Activated naive CD8-positive, alpha-beta T cell treated with anti-CD3 and anti-CD28 coated beads for 36 hours (primary cell): ENCODE data around the gene MOCOS. TPM values are rescaled to one million over a fixed set of nuclear protein-coding genes. Genes with fewer than 3 reads are reported as not detected.
"Not testable (repeated sequence)": the region's sequence is repeated elsewhere in the genome, so short reads cannot be mapped to it uniquely, and the experiment has no call there.

Experiments
- DNase-seq: peaks from one replicate; pipeline ENCODE4 v3.0.0; 2021
- H3K27ac Mint-ChIP-seq: one replicate; pipeline ENCODE4 v1.8.0; 2022; ENCODE audit warnings: mild to moderate bottlenecking, moderate library complexity, mixed read lengths
- H3K27me3 Mint-ChIP-seq: one replicate; pipeline ENCODE4 v1.8.0; 2022; ENCODE audit warnings: mild to moderate bottlenecking, mixed read lengths
- H3K36me3 Mint-ChIP-seq: one replicate; pipeline ENCODE4 v1.8.0; 2021; ENCODE audit warnings: mild to moderate bottlenecking, mixed read lengths
- H3K4me1 Mint-ChIP-seq: one replicate; pipeline ENCODE4 v1.8.0; 2021; ENCODE audit warnings: mixed read lengths
- H3K4me3 Mint-ChIP-seq: one replicate; pipeline ENCODE4 v1.8.0; 2022; ENCODE audit warnings: mild to moderate bottlenecking, moderate library complexity, mixed read lengths
- H3K9me3 Mint-ChIP-seq: one replicate; pipeline ENCODE4 v1.8.0; 2022; ENCODE audit warnings: mixed read lengths
- total RNA-seq, 2 experiments: library from RNA; stranded (reverse); gene quantifications; one replicate each; pipeline ENCODE4 v1.2.3, GENCODE V29; 2021

The MOCOS gene
- total RNA-seq, 2 experiments from 2014 or later, result 0.14 to 0.16 TPM

DNA sequence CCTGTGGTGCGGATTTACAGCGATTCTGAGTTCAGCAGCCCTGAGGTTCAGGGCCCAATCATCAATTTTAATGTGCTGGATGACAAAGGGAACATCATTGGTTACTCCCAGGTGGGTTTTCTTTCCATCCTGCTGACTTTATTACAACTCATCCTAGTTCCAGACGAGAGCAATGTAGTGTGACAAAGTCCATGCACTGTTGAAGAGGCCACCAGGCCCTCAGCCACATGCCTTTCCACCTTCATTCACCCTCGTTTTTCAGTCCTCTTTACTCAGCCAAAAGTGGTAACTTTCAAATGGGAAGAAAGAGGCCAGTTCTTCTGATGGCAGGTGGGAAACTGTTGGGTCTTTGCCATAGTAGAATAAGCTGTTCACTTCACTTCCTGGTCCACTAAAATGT lies 17.9 kb downstream of the MOCOS start:
- Mint-ChIP-seq H3K36me3 (no peaks in the 10 kb centered on the region), H3K27ac (no peak overlapping the region), H3K4me3 (no peak overlapping the region), H3K4me1 (no peaks in the 10 kb centered on the region), H3K27me3 (no peaks in the 10 kb centered on the region), H3K9me3 (peaks cover 5% of the 10 kb centered on the region)
- no peak for DNase-seq

DNA sequence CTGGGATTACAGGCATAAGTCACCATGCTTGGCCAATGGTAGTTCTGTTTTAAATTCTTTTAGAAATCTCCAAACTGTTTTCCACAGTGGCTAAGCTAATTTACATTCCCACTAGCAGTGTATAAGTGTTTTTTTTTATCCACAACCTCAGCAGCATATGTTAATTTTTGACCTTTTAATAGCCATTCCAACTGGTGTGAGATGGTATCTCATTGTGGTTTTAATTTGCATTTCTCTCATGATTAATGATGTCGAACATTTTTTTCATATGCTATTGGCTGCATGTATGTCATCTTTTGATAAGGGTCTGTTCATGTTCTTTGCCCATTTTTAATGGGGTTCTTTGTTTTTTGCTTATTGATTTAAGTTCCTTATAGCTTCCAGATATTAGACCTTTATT lies 20.0 kb downstream of the MOCOS start:
- H3K4me3 Mint-ChIP-seq, result no peak overlapping the region
- H3K9me3 Mint-ChIP-seq, result peaks cover 5% of the 10 kb centered on the region
- no peaks in the 10 kb centered on the region for H3K4me1 Mint-ChIP-seq
- no peak overlapping the region for H3K27ac Mint-ChIP-seq
- DNase-seq, result no peak
- no peaks in the 10 kb centered on the region for H3K27me3 Mint-ChIP-seq
- no peaks in the 10 kb centered on the region for H3K36me3 Mint-ChIP-seq

DNA sequence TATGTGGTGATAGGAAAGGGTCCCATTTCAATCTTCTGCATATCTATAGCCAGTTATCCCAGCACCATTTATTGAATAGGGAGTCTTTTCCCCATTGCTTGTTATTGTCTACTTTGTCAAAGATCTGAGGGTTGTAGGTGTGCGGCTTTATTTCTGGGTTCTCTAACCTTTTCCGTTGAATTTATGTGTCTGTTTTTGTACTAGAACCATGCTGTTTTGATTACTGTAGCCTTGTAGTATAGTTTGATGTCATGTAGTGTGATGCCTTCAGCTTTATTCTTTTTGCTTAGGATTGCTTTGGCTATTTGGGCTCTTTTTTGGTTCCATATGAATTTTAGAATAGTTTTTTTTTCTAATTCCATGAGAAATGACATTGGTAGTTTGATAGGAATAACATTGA lies 20.7 kb downstream of the MOCOS start:
- H3K27me3 Mint-ChIP-seq, H3K36me3 Mint-ChIP-seq, H3K9me3 Mint-ChIP-seq, H3K4me1 Mint-ChIP-seq, DNase-seq, H3K4me3 Mint-ChIP-seq, H3K27ac Mint-ChIP-seq: not testable (repeated sequence)

- Mint-ChIP-seq H3K9me3 (peaks cover 5% of the 10 kb centered on the region), H3K27me3 (no peaks in the 10 kb centered on the region), H3K36me3 (no peaks in the 10 kb centered on the region), H3K27ac (no peak overlapping the region), H3K4me1 (no peaks in the 10 kb centered on the region), H3K4me3 (no peak overlapping the region)
- DNase-seq, result no peak
These were observed 24.3 kb downstream of the MOCOS start for GRCh38 chr18:36211612-36212065.

DNA sequence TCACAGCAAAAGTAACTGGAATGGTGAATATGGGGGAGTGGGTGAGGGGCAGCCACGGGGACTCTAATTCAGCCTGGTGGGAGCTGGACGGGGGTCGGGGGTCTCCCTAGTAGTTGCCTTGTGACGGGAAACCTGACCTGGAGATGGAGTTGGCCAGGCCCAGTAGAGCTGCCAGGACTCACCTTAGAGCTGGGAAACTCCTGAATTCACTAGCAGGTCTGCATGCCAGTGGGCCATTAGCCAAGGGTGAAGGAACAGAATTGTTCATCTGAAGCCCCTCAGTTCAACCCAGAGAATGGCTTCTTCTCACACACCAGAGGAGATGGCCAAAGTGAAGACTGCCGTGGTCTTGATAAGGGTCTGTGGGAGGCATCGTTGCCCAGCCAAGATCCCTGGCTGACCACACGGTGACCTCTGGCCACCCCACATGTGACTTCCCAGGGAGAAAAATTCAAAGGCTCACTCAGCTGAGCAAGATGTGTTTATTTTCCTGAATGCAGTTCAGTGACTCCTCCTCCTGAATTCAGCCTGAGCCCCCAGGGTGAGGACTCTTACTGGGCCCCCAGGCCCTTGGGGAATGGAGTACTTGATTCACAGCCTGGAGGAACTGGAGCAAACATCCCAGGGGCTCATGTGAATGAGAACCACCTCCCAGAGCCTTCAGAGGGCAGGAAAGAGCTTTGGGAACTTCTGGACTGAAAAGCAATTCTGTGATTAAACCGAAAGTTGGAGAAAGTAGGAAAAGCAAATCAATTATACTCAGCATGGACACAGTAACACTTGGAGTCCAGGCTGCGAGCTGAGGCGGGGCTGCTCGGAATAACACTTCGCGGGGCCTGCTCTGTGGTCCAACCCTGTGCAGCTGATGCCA lies 25.2 kb downstream of the MOCOS start:
- H3K27me3 Mint-ChIP-seq, result no peaks in the 10 kb centered on the region
- H3K27ac Mint-ChIP-seq, result no peak overlapping the region
- peaks cover 5% of the 10 kb centered on the region for H3K9me3 Mint-ChIP-seq
- DNase-seq, result no peak
- no peak overlapping the region for H3K4me3 Mint-ChIP-seq
- H3K36me3 Mint-ChIP-seq, result no peaks in the 10 kb centered on the region
- no peaks in the 10 kb centered on the region for H3K4me1 Mint-ChIP-seq

DNA sequence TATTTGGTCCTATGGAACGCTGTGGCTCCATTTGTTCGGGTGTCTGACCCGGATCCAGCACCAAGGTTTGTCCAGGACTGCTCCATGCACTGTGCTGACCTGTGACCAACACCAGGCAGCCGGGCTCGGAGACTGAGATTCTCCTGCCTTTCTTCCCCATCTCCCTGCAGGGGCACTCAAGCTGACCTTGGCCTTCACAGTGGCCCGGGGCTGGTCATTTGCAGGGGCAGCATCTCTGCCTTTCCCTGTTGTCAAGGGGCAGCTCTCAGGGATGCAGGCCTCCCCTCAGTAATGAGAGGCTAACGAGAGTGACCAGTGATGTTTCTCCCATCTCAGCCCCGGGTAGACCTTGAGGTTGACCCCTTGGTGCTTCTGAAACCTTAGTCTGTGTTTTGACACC lies 27.5 kb downstream of the MOCOS start:
- Mint-ChIP-seq H3K4me3 (no peak overlapping the region), H3K27me3 (no peaks in the 10 kb centered on the region), H3K9me3 (no peaks in the 10 kb centered on the region), H3K4me1 (no peaks in the 10 kb centered on the region), H3K27ac (no peak overlapping the region), H3K36me3 (no peaks in the 10 kb centered on the region)
- no peak for DNase-seq

DNA sequence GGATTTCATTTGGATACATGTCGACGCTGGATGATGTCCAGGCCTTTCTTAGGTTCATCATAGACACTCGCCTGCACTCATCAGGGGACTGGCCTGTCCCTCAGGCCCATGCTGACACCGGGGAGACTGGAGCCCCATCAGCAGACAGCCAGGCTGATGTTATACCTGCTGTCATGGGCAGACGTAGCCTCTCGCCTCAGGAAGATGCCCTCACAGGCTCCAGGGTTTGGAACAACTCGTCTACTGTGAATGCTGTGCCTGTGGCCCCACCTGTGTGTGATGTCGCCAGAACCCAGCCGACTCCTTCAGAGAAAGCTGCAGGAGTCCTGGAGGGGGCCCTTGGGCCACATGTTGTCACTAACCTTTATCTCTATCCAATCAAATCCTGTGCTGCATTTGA lies 28.3 kb downstream of the MOCOS start:
- Mint-ChIP-seq H3K27me3 (no peaks in the 10 kb centered on the region), H3K4me1 (no peaks in the 10 kb centered on the region), H3K27ac (no peak overlapping the region), H3K9me3 (no peaks in the 10 kb centered on the region), H3K36me3 (no peaks in the 10 kb centered on the region), H3K4me3 (no peak overlapping the region)
- no peak for DNase-seq

GRCh38 chr18:36217348-36217747 lies 30.1 kb downstream of the MOCOS start:
- Mint-ChIP-seq H3K36me3 (no peaks in the 10 kb centered on the region), H3K4me3 (no peak overlapping the region), H3K4me1 (no peaks in the 10 kb centered on the region), H3K9me3 (no peaks in the 10 kb centered on the region), H3K27me3 (no peaks in the 10 kb centered on the region), H3K27ac (no peak overlapping the region)
- no peak for DNase-seq

DNA sequence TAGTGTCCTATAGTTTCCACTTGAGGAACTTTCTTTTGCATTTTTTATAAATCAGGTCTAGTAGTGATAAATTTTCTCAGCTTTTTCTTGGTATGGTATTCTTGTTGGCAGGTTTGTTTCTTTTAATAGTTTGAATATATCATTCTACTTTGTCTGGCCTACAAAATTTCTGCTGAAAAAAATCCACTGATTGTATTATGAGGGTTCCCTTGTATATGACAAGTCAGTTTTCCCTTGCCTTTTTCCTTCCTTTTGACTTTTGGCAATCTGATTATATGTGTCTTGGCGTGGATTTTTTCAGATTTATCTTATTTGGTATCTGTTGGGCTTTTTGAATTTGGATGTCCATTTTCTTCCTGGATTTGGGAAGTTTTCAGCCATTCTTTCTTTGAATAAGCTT lies 41.9 kb downstream of the MOCOS start:
- H3K27ac Mint-ChIP-seq, result no peak overlapping the region
- H3K36me3 Mint-ChIP-seq, result peaks cover 8% of the 10 kb centered on the region
- peaks cover 18% of the 10 kb centered on the region for H3K27me3 Mint-ChIP-seq
- H3K4me3 Mint-ChIP-seq, result no peak overlapping the region
- peaks cover 27% of the 10 kb centered on the region for H3K9me3 Mint-ChIP-seq
- H3K4me1 Mint-ChIP-seq, result no peaks in the 10 kb centered on the region
- DNase-seq, result no peak

DNA sequence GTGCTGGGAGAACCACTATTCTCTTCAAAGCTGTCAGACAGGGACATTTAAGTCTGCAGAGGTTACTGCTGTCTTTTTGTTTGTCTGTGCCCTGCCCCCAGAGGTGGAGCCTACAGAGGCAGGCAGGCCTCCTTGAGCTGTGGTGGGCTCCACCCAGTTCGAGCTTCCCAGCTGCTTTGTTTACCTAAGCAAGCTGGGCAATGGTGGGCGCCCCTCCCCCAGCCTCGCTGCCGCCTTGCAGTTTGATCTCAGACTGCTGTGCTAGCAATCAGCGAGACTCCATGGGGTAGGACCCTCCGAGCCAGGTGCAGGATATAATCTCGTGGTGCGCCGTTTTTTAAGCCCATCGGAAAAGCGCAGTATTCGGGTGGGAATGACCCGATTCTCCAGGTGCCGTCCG lies 53.2 kb downstream of the MOCOS start:
- not testable (repeated sequence) for DNase-seq, H3K36me3 Mint-ChIP-seq, H3K9me3 Mint-ChIP-seq, H3K4me3 Mint-ChIP-seq, H3K27ac Mint-ChIP-seq, H3K4me1 Mint-ChIP-seq
- H3K27me3 Mint-ChIP-seq, result peaks cover 22% of the 10 kb centered on the region

DNA sequence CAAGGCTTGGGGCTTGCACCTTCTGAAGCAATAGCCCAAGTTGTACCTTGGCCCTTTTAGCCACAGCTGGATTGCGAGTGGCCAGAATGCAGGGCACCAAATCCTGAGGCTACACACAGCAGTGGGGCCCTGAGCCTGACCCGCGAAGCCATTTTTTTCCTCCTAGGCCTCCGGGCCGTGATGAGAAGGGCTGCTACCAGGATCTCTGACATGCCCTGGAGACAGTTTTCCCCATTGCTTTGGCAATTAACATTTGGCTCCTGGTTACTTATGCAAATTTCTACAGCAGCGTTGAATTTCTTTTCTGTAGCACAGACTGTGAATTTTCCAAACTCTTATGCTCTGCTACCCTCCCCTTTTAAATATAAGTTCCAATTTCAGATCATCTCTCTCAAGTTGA lies 54.5 kb downstream of the MOCOS start:
- H3K4me3 Mint-ChIP-seq, result no peak overlapping the region
- H3K9me3 Mint-ChIP-seq, result peaks cover 8% of the 10 kb centered on the region
- DNase-seq, result no peak
- no peaks in the 10 kb centered on the region for H3K36me3 Mint-ChIP-seq
- no peak overlapping the region for H3K27ac Mint-ChIP-seq
- H3K4me1 Mint-ChIP-seq, result no peaks in the 10 kb centered on the region
- H3K27me3 Mint-ChIP-seq, result peaks cover 31% of the 10 kb centered on the region

- DNase-seq, result no peak
- Mint-ChIP-seq H3K27ac (no peak overlapping the region), H3K36me3 (no peaks in the 10 kb centered on the region), H3K27me3 (peaks cover 40% of the 10 kb centered on the region), H3K4me3 (no peak overlapping the region), H3K9me3 (peaks cover 11% of the 10 kb centered on the region), H3K4me1 (no peaks in the 10 kb centered on the region)
These were observed 59.7 kb downstream of the MOCOS start for GRCh38 chr18:36247036-36247435.

DNA sequence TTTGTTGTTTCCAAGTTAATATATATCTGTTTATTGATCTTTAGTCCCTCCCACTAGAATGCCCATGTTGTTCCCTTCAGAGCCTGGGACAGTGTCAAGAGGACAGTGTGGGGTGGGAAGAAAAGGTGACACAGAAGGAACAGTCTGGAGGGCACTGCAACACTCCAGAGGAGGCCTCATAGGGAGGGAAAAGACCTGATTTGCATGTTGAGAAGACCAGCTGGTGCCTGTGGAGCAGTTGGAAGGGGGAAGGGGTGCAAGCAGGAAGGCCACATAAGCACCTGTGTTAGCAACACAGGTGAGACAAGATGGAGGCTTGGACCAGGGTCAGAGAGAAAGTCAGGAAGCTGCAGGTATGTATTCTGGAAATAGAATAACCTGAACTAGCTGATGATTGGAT lies 62.1 kb downstream of the MOCOS start:
- no peaks in the 10 kb centered on the region for H3K36me3 Mint-ChIP-seq

DNA sequence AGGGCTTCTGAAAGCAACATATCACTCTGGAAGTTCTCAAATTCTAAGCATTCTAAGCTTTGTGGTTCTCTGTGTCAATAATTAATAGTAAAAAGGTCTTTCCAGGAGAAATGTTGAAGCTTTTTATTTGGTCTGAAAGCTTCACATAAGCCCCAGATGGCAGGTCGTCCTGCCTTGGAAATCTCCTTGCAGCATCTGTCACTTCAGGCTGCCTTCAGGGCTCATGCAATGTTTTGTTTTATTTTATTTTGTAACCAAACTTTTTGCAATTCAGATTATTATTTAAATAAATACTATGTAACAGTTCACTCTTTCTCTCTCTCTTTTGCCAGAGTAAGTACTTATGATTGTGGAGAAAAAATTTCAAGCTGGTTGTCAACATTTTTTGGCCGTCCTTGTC lies 63.5 kb downstream of the MOCOS start:
- Mint-ChIP-seq H3K27ac (no peak overlapping the region), H3K9me3 (peaks cover 5% of the 10 kb centered on the region), H3K4me3 (no peak overlapping the region), H3K36me3 (no peaks in the 10 kb centered on the region), H3K4me1 (no peaks in the 10 kb centered on the region), H3K27me3 (peaks cover 19% of the 10 kb centered on the region)
- DNase-seq, result no peak

More for the DNA sequence above, 62.1 kb downstream of the MOCOS start:
- H3K4me1 Mint-ChIP-seq, result no peaks in the 10 kb centered on the region
- H3K27me3 Mint-ChIP-seq, result peaks cover 26% of the 10 kb centered on the region
- DNase-seq, result no peak
- H3K9me3 Mint-ChIP-seq, result peaks cover 11% of the 10 kb centered on the region
- no peak overlapping the region for H3K4me3 Mint-ChIP-seq
- no peak overlapping the region for H3K27ac Mint-ChIP-seq

DNA sequence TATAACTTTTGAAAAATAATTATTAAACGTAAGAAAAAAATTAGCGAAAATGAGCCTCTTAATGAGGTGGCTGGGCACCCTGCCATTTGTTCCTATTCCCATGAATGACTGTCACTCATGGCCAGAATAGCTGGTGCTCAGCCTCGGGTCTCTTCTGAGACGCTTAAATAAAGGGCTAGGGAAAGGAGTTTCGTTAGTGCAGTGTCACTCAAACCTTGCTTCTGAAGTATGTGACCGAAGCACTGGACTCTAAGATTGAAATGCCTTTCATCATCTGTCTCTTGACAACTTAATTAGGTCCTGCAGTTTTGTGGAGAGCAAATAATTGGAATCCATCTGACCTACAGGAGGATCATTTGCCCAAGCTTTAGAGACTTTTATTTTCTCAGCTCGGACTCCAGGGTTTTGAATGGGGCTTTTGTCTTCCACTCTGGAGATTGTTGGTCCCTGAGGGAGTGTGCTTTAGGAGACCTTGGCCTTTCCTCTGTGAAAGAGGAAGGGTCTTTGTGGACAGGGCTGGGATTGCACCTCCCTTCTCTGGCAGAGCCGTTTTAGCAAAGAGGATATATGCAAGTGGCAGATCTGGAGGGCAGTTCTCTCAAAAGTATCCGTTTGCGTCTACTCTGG lies 67.9 kb downstream of the MOCOS start:
- Mint-ChIP-seq H3K27me3 (peaks cover 11% of the 10 kb centered on the region), H3K9me3 (no peaks in the 10 kb centered on the region), H3K27ac (no peak overlapping the region), H3K36me3 (no peaks in the 10 kb centered on the region), H3K4me1 (no peaks in the 10 kb centered on the region), H3K4me3 (no peak overlapping the region)
- DNase-seq, result no peak

GRCh38 chr18:36256094-36256493 lies 68.8 kb downstream of the MOCOS start:
- no peaks in the 10 kb centered on the region for H3K9me3 Mint-ChIP-seq
- H3K4me3 Mint-ChIP-seq, result no peak overlapping the region
- H3K4me1 Mint-ChIP-seq, result no peaks in the 10 kb centered on the region
- no peak overlapping the region for H3K27ac Mint-ChIP-seq
- DNase-seq, result no peak
- H3K36me3 Mint-ChIP-seq, result no peaks in the 10 kb centered on the region
- H3K27me3 Mint-ChIP-seq, result peaks cover 10% of the 10 kb centered on the region
